22Rv1 (cell line): Measurements from ENCODE around the gene SLC29A3.

Source experiments
- H3K27ac ChIP-seq: fragments of 450-650 bp; 2 replicates; pipeline ENCODE4 v1.5.1; 2017
- CTCF ChIP-seq: fragments of 450-650 bp; IDR thresholded peaks from 2 replicates; pipeline ENCODE4 v1.5.1; 2017; ENCODE audit warnings: mild to moderate bottlenecking
- ZFX ChIP-seq: fragments of 450-650 bp; IDR thresholded peaks from 2 replicates; pipeline ENCODE4 v1.6.1; 2017; ENCODE audit warnings: antibody characterized with exemption, borderline replicate concordance

The SLC29A3 gene

GRCh38 chr10:71395621-71396020, 76.6 kb downstream of the SLC29A3 start:
- no peak overlapping the region for H3K27ac ChIP-seq
- TF ChIP-seq ZFX = no peak
- TF ChIP-seq CTCF = no peak

- TF ChIP-seq CTCF (no peak), ZFX (no peak)
- no peak overlapping the region for H3K27ac ChIP-seq
Measured at GRCh38 chr10:71396084-71396710, 77.1 kb downstream of the SLC29A3 start.

- H3K27ac ChIP-seq = no peak within 1 kb of the TSS
- TF ChIP-seq CTCF (no peak), ZFX (no peak)
Measured at GRCh38 chr10:71396711-71397295, 77.7 kb downstream of the SLC29A3 start, which contains the start of gene CDH23. TSS of gene CDH23 (plus strand) at chr10:71396920. CDS start at chr10:71439832, 42,912 bp downstream.

- TF ChIP-seq ZFX (no peak), CTCF (no peak)
- H3K27ac ChIP-seq = no peak overlapping the region
Measured at GRCh38 chr10:71397296-71398212, 78.5 kb downstream of the SLC29A3 start.

- TF ChIP-seq CTCF (no peak), ZFX (no peak)
- no peak overlapping the region for H3K27ac ChIP-seq
Measured at GRCh38 chr10:71398976-71399375, 79.9 kb downstream of the SLC29A3 start.

- TF ChIP-seq ZFX (no peak), CTCF (no peak)
- no peak overlapping the region for H3K27ac ChIP-seq
Measured at GRCh38 chr10:71399946-71400345, 80.9 kb downstream of the SLC29A3 start.
